ENCODE measurements around the gene TTC31.

Gene TTC31

DNA sequence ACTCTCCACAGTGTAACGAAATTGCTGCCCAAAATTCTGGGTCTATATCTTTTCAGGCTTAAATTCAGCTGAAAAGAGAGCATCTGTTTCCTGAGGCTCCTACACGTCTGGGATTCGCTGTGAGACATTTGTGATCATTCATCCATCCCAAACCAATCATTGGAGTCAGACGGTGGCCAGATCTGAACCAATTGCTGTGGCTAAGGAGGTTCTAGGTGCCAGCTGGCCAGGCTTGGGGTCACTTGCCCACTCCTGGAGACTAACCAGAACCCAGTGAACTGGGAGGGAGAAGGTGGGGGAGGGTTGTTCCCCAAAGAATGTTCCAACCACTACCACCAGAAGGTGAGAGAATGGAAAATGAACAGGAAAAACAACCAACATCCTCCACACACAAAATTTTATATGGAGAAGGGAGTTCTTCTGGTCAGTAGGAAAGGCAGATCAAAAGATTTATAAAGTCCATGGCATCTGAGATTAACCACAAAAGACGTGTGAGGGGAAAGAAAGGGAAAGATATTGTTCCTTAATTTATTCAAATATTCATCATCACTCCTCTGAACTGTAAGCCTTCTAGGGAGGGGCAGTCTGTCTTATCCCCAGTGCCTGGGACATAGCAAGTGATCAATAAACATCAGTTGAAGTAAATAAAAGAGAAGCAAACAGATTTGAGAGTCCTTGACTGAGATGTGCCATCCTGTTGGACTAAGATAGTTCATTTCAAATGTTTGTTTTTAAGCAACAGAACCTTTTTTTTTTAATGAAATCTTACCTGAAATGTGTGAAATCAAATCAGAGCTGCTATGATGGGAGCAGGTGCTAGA lies 38.2 kb upstream of the TTC31 start:
- H3K9me3 Mint-ChIP-seq: no peaks in the 10 kb centered on the region
- peaks cover 7% of the 10 kb centered on the region for H3K27me3 Mint-ChIP-seq (ENCODE audit: low read depth)
- H3K27ac Mint-ChIP-seq: peak overlapping the region; percentile 92 to 93 (median 93)
- peaks cover 15% of the 10 kb centered on the region for H3K4me1 Mint-ChIP-seq
- TF ChIP-seq, protein P1, sequence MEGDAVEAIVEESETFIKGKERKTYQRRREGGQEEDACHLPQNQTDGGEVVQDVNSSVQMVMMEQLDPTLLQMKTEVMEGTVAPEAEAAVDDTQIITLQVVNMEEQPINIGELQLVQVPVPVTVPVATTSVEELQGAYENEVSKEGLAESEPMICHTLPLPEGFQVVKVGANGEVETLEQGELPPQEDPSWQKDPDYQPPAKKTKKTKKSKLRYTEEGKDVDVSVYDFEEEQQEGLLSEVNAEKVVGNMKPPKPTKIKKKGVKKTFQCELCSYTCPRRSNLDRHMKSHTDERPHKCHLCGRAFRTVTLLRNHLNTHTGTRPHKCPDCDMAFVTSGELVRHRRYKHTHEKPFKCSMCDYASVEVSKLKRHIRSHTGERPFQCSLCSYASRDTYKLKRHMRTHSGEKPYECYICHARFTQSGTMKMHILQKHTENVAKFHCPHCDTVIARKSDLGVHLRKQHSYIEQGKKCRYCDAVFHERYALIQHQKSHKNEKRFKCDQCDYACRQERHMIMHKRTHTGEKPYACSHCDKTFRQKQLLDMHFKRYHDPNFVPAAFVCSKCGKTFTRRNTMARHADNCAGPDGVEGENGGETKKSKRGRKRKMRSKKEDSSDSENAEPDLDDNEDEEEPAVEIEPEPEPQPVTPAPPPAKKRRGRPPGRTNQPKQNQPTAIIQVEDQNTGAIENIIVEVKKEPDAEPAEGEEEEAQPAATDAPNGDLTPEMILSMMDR (IDR thresholded peaks at IDR 0.05; ENCODE audit: unreplicated experiment in 3 of 3): no peak
- H3K36me3 Mint-ChIP-seq (ENCODE audit: low read depth): no peaks in the 10 kb centered on the region
- peak overlapping the region in 1 of 3 experiments; percentile 78 for H3K4me3 Mint-ChIP-seq

DNA sequence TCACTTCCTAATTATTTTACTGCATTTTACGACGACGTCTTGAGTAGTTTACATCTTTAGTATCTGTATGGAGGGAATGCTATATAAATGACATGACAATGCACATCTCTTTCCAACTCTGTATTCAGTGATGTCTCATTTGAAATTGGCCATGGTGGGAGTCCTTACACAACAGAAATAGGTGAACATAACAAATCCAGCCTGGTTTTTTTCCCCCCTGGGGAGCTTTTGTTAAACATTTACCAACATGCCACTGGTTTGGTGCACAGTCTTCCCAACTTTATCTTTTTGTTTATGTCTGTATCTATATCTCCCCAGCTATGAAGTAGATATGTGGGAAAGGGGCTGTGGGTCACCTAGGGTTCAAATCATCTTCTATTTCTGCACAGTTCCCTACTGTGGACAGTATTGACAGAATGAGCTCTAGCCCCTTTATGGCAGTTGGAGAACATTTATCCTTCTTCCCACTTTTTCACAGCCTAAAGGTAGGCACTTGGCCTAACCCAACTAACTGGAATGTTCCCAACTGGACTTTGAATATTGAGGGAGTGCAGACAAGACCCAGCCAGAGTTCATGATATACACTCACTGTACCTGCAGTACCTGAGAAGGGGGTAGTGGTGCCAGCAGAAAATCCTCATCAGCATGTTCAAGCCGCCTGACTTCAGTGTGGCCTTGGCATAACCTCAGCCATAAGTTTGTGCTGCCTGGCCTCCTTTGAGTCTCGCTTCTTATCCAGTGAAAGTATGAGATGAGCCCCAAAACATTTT lies 35.5 kb upstream of the TTC31 start:
- H3K27ac Mint-ChIP-seq: peak overlapping the region; percentile 18 to 21 (median 20)
- peak overlapping the region in 1 of 3 experiments; percentile 12 for H3K4me3 Mint-ChIP-seq
- TF ChIP-seq, protein P1 (IDR thresholded peaks at IDR 0.05; ENCODE audit: unreplicated experiment in 3 of 3): no peak
- no peaks in the 10 kb centered on the region for H3K27me3 Mint-ChIP-seq (ENCODE audit: low read depth)
- H3K36me3 Mint-ChIP-seq (ENCODE audit: low read depth): no peaks in the 10 kb centered on the region
- H3K4me1 Mint-ChIP-seq: peaks cover 10% of the 10 kb centered on the region
- H3K9me3 Mint-ChIP-seq: no peaks in the 10 kb centered on the region

- no peaks in the 10 kb centered on the region for H3K27me3 Mint-ChIP-seq (ENCODE audit: low read depth)
- no peaks in the 10 kb centered on the region for H3K9me3 Mint-ChIP-seq
- peaks cover 9% of the 10 kb centered on the region for H3K4me1 Mint-ChIP-seq
- TF ChIP-seq, protein P1 (IDR thresholded peaks at IDR 0.05; ENCODE audit: unreplicated experiment in 3 of 3): no peak
- no peaks in the 10 kb centered on the region for H3K36me3 Mint-ChIP-seq (ENCODE audit: low read depth)
- no peak overlapping the region for H3K27ac Mint-ChIP-seq
- H3K4me3 Mint-ChIP-seq: no peak overlapping the region
These were observed 34.1 kb upstream of the TTC31 start for GRCh38 chr2:74448771-74449170.

DNA sequence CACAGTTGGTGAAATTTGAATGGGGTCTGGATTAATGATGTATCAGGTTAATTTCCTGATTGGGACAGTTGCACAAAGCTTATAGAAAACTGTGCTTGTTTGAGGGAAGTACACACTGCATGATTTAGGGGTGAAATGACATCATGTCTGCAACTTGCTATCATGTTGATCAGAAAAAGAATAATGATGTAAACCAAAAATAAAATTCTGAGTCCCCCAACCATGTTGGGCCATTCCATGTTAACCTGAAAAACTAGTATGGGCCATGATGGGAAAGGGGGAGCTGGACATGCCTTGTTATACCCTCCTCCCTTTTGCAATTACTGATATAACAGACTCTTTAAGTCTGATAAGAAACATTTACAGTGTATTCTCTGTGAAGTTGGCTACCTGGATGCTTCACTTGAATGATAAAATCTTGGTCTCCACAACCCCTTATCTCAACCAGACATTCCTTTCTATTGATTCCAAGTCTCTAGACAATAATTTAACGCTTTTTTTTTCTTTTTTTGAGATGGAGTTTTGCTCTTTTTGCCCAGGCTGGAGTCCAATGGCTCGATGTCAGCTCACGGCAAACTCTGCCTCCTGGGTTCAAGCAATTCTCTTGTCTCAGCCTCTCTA lies 32.2 kb upstream of the TTC31 start:
- peaks cover 14% of the 10 kb centered on the region for H3K4me1 Mint-ChIP-seq
- no peaks in the 10 kb centered on the region for H3K27me3 Mint-ChIP-seq (ENCODE audit: low read depth)
- H3K9me3 Mint-ChIP-seq: no peaks in the 10 kb centered on the region
- TF ChIP-seq, protein P1 (IDR thresholded peaks at IDR 0.05; ENCODE audit: unreplicated experiment in 3 of 3): no peak
- H3K36me3 Mint-ChIP-seq (ENCODE audit: low read depth): no peaks in the 10 kb centered on the region
- no peak overlapping the region for H3K27ac Mint-ChIP-seq
- no peak overlapping the region for H3K4me3 Mint-ChIP-seq

DNA sequence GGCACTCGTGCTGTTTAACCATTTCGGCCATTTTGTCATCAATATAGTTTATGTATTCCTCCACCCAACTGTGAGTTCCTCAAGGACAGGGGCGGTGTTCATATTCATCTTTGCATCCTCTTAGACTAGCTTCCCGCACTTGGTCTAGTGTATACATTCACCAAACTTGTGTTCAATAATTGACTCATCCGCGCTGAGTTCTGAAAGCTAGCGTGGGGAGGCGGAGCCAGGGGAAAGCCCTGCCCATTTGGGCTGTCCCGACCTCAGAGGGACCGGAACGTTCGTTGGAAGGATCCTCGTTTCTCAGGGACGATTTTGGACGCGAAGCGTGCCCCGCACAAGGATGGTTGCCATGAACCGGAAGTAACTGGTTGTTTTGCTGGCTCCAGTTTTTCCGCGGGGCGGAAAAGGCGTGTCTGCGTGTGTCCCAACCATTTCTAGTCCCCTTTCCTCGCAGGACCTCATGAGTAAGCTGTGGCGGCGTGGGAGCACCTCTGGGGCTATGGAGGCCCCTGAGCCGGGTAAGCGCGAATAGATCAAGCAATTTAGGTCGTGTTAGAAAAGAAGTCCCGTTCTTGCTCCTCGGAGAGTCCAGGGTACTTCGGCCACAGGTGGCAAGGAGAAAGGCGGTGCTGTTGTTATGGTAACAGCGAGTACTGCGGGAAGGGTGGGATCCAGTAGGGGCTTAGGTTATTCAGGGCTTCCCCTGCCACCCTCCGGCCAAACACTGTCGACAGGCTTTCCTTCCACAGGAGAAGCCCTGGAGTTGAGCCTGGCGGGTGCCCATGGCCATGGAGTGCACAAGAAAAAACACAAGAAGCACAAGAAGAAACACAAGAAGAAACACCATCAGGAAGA lies 28.0 kb upstream of the TTC31 start, which contains the start of gene INO80B:
INO80B (plus strand) TSS at position 434 of the 858 bp plus-strand sequence; CDS start at position 464, 30 bp downstream.
- Mint-ChIP-seq H3K27ac (peak within 1 kb of the TSS; percentile 83 to 99 (median 96)), H3K27me3 (ENCODE audit: low read depth) (no peaks in the 10 kb centered on the region), H3K36me3 (ENCODE audit: low read depth) (no peaks in the 10 kb centered on the region), H3K4me3 (peak within 1 kb of the TSS; percentile 94 to 97 (median 96)), H3K9me3 (no peaks in the 10 kb centered on the region), H3K4me1 (peaks cover 42% of the 10 kb centered on the region)
- TF ChIP-seq, protein P1 (IDR thresholded peaks at IDR 0.05; ENCODE audit: unreplicated experiment in 3 of 3): no peak

All from nephron (organoid).